ENCODE measurements around the gene ZNF512B.

Gene ZNF512B

GRCh38 chr20:63958964-63959698, 10.6 kb downstream of the ZNF512B start (continued):
- TF ChIP-seq, protein P1, sequence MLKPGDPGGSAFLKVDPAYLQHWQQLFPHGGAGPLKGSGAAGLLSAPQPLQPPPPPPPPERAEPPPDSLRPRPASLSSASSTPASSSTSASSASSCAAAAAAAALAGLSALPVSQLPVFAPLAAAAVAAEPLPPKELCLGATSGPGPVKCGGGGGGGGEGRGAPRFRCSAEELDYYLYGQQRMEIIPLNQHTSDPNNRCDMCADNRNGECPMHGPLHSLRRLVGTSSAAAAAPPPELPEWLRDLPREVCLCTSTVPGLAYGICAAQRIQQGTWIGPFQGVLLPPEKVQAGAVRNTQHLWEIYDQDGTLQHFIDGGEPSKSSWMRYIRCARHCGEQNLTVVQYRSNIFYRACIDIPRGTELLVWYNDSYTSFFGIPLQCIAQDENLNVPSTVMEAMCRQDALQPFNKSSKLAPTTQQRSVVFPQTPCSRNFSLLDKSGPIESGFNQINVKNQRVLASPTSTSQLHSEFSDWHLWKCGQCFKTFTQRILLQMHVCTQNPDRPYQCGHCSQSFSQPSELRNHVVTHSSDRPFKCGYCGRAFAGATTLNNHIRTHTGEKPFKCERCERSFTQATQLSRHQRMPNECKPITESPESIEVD (tag by site-specific recombination; IDR thresholded peaks at IDR 0.05), result no peak
- TF ChIP-seq ZBTB7A (tag by site-specific recombination; IDR thresholded peaks at IDR 0.05; ENCODE audit: low read depth) (no peak), ZNF596 (tag by site-specific recombination; IDR thresholded peaks at IDR 0.05) (no peak), ZNF155 (tag by site-specific recombination; IDR thresholded peaks at IDR 0.05) (no peak), SP2 (tag by site-specific recombination; IDR thresholded peaks at IDR 0.05) (peak; percentile 33), ZNF76 (tag by site-specific recombination; IDR thresholded peaks at IDR 0.05; ENCODE audit: borderline replicate concordance, low read depth) (no peak), BCL11B (tag by site-specific recombination; IDR thresholded peaks at IDR 0.05; ENCODE audit: low read depth) (no peak), ZNF701 (tag by site-specific recombination; IDR thresholded peaks at IDR 0.05) (no peak), ZNF549 (tag by site-specific recombination; IDR thresholded peaks at IDR 0.05) (no peak), ZNF174 (tag by site-specific recombination; IDR thresholded peaks at IDR 0.05) (no peak), GLIS2 (tag by site-specific recombination; IDR thresholded peaks at IDR 0.05) (peak; percentile 84)
- TF ChIP-seq, protein P2, sequence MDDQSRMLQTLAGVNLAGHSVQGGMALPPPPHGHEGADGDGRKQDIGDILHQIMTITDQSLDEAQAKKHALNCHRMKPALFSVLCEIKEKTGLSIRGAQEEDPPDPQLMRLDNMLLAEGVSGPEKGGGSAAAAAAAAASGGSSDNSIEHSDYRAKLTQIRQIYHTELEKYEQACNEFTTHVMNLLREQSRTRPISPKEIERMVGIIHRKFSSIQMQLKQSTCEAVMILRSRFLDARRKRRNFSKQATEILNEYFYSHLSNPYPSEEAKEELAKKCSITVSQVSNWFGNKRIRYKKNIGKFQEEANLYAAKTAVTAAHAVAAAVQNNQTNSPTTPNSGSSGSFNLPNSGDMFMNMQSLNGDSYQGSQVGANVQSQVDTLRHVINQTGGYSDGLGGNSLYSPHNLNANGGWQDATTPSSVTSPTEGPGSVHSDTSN (CRISPR knock-in tag; IDR thresholded peaks at IDR 0.05), result no peak

DNA sequence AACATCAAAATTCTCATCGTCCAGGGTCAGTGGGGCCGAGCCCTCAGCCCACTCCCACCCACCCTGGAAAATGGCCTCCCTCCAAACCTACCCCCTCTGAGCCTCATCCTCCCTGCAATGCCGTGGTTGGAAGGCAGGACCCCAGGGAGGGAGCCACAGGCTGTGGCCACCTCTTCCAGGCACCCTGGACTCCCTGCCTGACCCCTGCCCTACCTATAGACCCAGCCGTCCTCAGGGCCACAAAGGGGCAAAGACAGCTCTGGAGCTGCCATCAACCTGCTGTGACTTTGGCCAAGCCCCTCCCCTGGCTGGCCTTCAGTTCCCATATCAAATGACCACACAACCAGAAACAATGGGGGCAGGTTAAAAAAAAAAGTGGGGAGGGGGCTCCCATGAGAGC, 11.3 kb downstream of the ZNF512B start:
- ChIA-PET POLR2A (no interaction called here), CTCF (interaction anchor here (0.7 to 1.0 kb wide), 4 partner anchors 15 to 162 kb away, joined by 3 to 5 read pairs (median 4); no protein-coding TSS in a partner anchor)
- no peak overlapping the region for H3K4me3 ChIP-seq (ENCODE audit: low read depth, low read length)
- H3K36me3 ChIP-seq (ENCODE audit: control insufficient read depth in 2 of 2, insufficient read depth in 1 of 2, low read length in 2 of 2), result peaks cover 0 to 50% of the 10 kb centered on the region in 2 experiments; a peak in 1 of 3 replicates
- peaks cover 4% of the 10 kb centered on the region; the same call in 1 of the 2 replicates for H3K4me1 ChIP-seq (ENCODE audit: control insufficient read depth, insufficient read depth, low read length)
- H3K27ac ChIP-seq (ENCODE audit: extremely low read depth, low read depth, low read length), result no peak overlapping the region
- H3K9me3 ChIP-seq (ENCODE audit: control insufficient read depth, insufficient read depth, low read depth, low read length), result no peaks in the 10 kb centered on the region
- TF ChIP-seq ZNF791 (tag by site-specific recombination; IDR thresholded peaks at IDR 0.05) (no peak), ZNF629 (tag by site-specific recombination; IDR thresholded peaks at IDR 0.05) (no peak), ZNF561 (tag by site-specific recombination; IDR thresholded peaks at IDR 0.05; ENCODE audit: borderline replicate concordance) (no peak), ZNF133 (tag by site-specific recombination; IDR thresholded peaks at IDR 0.05) (no peak), HOXA7 (CRISPR knock-in tag; IDR thresholded peaks at IDR 0.05; ENCODE audit: borderline replicate concordance) (no peak), ZNF202 (tag by site-specific recombination; IDR thresholded peaks at IDR 0.05; ENCODE audit: borderline replicate concordance) (no peak), ZNF76 (tag by site-specific recombination; IDR thresholded peaks at IDR 0.05; ENCODE audit: borderline replicate concordance, low read depth) (no peak), ZFP3 (tag by site-specific recombination; IDR thresholded peaks at IDR 0.05; ENCODE audit: low read depth) (no peak), MEIS1 (CRISPR knock-in tag; IDR thresholded peaks at IDR 0.05; ENCODE audit: borderline replicate concordance) (no peak), SP7 (tag by site-specific recombination; IDR thresholded peaks at IDR 0.05) (no peak)
- TF ChIP-seq, protein P3, sequence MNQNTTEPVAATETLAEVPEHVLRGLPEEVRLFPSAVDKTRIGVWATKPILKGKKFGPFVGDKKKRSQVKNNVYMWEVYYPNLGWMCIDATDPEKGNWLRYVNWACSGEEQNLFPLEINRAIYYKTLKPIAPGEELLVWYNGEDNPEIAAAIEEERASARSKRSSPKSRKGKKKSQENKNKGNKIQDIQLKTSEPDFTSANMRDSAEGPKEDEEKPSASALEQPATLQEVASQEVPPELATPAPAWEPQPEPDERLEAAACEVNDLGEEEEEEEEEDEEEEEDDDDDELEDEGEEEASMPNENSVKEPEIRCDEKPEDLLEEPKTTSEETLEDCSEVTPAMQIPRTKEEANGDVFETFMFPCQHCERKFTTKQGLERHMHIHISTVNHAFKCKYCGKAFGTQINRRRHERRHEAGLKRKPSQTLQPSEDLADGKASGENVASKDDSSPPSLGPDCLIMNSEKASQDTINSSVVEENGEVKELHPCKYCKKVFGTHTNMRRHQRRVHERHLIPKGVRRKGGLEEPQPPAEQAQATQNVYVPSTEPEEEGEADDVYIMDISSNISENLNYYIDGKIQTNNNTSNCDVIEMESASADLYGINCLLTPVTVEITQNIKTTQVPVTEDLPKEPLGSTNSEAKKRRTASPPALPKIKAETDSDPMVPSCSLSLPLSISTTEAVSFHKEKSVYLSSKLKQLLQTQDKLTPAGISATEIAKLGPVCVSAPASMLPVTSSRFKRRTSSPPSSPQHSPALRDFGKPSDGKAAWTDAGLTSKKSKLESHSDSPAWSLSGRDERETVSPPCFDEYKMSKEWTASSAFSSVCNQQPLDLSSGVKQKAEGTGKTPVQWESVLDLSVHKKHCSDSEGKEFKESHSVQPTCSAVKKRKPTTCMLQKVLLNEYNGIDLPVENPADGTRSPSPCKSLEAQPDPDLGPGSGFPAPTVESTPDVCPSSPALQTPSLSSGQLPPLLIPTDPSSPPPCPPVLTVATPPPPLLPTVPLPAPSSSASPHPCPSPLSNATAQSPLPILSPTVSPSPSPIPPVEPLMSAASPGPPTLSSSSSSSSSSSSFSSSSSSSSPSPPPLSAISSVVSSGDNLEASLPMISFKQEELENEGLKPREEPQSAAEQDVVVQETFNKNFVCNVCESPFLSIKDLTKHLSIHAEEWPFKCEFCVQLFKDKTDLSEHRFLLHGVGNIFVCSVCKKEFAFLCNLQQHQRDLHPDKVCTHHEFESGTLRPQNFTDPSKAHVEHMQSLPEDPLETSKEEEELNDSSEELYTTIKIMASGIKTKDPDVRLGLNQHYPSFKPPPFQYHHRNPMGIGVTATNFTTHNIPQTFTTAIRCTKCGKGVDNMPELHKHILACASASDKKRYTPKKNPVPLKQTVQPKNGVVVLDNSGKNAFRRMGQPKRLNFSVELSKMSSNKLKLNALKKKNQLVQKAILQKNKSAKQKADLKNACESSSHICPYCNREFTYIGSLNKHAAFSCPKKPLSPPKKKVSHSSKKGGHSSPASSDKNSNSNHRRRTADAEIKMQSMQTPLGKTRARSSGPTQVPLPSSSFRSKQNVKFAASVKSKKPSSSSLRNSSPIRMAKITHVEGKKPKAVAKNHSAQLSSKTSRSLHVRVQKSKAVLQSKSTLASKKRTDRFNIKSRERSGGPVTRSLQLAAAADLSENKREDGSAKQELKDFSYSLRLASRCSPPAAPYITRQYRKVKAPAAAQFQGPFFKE (tag by site-specific recombination; IDR thresholded peaks at IDR 0.05; ENCODE audit: borderline replicate concordance), result no peak
- TF ChIP-seq, protein P4, sequence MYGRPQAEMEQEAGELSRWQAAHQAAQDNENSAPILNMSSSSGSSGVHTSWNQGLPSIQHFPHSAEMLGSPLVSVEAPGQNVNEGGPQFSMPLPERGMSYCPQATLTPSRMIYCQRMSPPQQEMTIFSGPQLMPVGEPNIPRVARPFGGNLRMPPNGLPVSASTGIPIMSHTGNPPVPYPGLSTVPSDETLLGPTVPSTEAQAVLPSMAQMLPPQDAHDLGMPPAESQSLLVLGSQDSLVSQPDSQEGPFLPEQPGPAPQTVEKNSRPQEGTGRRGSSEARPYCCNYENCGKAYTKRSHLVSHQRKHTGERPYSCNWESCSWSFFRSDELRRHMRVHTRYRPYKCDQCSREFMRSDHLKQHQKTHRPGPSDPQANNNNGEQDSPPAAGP (tag by site-specific recombination; IDR thresholded peaks at IDR 0.05), result no peak
- TF ChIP-seq, protein P5, sequence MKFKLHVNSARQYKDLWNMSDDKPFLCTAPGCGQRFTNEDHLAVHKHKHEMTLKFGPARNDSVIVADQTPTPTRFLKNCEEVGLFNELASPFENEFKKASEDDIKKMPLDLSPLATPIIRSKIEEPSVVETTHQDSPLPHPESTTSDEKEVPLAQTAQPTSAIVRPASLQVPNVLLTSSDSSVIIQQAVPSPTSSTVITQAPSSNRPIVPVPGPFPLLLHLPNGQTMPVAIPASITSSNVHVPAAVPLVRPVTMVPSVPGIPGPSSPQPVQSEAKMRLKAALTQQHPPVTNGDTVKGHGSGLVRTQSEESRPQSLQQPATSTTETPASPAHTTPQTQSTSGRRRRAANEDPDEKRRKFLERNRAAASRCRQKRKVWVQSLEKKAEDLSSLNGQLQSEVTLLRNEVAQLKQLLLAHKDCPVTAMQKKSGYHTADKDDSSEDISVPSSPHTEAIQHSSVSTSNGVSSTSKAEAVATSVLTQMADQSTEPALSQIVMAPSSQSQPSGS (tag by site-specific recombination; IDR thresholded peaks at IDR 0.05; ENCODE audit: low read depth), result no peak

All from HEK293 (cell line).